Activated CD4-positive, CD25-positive, alpha-beta regulatory T cell treated with anti-CD3 and anti-CD28 coated beads, Interleukin-2, amount 50 U/mL, for 72 hours (primary cell): ENCODE data around the gene SCAF4.

Experiments
- DNase-seq: peaks from one replicate; pipeline ENCODE4 v3.0.0; 2021

The SCAF4 gene

DNA sequence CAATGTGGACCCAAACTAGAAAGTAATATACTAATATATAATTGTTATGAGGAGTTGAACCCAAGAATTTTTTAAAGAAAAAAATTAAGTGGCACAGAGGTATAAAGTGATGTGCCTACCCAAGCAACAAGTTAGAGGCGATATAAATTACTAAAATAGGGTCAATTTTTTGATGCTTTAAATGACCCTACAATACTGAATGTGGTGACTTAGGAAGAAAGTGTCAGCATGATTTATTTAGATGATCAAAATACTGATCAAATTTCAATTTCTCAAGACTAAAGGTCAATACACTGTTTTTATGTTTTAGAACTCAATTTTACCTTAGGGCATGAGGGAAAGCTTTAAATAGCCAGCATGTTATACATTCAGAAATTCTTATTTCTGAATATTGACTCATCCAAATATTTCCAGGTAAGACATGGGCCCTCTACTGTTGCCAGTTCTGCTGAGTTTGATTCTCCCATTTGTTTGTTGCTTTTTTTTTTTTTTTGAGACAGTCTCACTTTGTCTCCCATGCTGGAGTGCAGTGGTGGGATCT is 20.1 kb downstream of the SCAF4 start:
- no peak for DNase-seq

DNA sequence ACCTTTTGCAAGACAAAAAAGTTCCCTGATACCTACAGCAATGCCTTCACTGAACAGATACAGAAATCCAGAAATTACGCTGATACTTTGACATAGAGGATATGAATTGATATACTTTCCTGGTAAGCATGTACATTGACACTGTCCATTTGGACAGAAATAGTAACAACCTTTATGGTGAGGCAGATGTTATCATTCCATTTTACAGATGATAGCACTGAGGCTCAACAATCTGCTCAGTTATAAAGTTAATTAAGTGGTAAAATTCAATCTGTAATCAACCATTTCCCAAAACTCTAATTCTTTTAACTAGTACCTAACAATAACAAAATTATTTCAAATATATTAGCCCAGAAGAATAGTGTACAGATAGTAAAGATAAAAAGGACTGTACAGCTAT is 20.6 kb downstream of the SCAF4 start:
- no peak for DNase-seq

DNA sequence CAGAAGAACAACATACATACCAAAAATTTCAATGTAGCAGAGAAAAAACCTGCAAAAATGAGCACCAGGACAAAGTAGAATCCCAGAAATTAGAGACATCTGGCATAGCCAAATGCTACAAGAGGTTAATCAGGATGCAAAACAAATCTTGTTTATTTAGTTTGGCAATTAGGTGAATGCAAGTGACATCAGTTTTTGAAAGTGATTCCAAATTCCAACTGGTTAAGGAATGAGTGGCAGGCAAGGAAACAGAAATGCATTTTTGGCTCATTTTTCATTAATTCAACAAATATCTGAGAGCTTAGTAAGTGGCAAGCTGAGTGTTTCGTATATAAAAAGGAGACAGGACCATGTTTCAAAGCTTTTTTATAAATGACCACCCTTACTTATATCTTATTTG is 21.3 kb downstream of the SCAF4 start:
- DNase-seq = no peak

DNA sequence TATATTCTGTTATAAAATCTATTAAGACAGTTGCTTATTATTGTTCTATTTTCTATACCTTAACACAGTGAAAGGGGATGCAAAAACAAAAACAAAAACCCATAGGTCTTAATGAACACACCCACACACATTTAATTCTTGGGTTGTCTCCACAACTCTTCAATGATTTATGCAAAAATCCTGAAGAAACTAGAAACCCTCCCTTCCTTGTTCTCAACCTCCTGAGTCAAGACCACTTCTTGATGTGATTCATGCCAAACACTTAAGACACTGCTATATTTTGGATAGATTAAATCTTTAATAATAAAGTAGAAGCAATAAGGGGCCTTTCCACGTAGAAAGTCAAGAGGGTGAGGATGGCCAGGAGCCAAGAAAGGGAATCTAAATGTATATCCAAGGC is 23.4 kb downstream of the SCAF4 start:
- no peak for DNase-seq

DNA sequence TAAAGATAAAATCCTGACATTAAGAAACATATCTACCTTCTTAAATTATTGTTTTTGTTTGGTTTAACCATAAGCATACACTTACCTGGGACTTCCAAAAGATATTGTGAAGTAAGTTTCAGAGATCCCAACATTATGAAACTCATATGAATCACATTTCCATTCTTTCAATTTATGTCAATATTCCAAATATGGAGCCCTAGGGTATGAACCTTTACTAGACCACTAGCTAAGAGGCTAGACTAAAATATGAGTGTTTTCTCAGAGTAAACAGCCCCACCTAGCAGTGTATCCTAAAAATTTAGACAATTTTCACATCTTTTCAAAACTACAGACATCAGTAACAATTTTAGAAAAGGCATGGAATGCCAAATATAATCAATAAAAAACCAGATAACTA is 24.4 kb downstream of the SCAF4 start:
- DNase-seq = no peak

DNA sequence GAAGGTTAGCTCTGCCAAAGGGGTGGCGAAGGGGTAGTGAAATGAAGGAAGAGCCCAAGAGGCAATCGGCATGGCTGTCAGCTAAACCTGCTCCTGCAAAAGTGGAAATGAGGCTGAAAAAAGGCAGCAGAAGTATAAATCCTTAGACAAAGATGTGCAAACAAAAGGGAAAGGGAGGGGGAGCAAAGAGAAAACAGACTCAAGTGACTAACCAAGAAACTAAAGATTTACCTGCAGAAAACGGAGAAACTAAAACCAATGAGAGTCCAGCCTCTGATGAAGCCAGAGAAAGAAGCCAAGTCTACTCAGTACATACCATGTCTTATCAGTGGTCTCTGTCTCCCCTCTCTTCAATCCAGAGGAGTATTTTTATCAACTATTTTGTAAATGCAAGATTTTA is 25.4 kb downstream of the SCAF4 start:
- no peak for DNase-seq

DNA sequence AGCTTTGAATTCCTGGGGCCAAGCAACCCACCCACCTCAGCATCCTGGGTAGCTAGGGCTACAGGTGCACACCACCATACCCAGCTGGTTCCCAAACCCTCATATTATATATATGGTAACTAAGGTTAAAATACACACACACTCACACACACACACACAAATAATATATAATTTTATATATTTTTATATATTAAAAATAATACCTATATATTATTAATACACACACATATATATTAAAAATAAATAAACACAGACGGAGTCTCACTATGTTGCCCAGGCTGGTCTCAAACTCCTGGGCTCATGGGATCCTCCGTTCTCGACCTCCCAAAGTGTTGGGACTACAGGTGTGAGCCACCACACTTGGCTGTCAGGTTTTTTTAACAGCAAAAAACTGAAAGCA is 31.9 kb downstream of the SCAF4 start:
- DNase-seq = no peak

DNA sequence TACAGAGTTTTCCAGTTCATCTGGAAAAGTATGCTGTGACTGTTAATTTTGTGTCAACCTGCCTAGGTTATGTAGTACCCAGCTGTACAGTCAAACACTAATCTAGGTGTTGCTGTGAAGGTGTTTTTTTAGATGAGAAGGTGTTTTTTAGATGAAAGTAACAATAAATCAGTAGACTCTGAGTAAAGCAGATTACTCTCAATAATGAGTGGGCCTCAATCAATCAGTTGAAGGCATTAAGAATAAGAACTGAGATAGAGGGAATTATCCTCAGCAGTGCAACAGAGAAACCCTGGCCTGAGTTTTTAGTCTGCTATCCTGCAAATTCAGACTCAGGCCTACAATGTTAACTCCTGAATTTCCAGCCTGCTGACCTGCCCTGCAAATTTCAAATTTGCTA is 33.5 kb downstream of the SCAF4 start:
- DNase-seq = no peak

DNA sequence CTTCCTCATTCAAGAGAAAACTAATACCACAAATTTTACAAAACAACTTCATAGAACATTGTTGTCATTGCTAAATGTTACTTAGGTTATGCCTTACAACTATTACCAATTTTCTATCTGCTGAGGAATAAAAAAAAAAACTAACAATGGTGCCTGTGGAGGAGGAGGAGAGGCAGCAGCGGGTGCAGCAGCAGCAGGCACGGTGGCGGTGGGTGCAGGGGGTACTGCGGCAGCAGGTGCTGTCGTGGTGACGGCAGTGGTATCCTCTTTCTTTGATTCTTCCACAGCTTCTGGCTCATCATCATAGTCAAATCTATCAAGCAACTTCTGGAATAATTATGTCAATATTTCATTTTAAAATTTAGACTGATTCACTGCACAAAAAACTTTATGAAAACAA is 35.5 kb downstream of the SCAF4 start:
- no peak for DNase-seq

DNA sequence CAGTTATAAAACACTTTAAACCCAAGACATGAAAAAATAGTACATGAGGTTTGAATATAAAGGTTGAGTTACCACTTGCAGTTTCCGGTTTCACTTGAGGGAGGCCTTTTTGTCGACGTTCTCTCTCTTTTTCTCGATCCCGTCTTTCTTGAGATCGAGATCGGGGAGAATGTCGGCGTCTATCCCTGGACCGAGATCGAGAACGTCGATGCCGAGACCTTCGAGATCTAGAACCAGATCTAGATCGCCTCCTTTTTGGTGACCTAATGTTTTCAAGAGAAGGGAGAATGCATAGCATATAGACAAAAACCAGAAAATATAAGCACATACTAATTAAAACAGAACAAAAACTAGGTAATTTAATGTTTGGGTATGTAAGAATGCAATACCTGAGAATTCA is 38.7 kb downstream of the SCAF4 start:
- DNase-seq = no peak

DNA sequence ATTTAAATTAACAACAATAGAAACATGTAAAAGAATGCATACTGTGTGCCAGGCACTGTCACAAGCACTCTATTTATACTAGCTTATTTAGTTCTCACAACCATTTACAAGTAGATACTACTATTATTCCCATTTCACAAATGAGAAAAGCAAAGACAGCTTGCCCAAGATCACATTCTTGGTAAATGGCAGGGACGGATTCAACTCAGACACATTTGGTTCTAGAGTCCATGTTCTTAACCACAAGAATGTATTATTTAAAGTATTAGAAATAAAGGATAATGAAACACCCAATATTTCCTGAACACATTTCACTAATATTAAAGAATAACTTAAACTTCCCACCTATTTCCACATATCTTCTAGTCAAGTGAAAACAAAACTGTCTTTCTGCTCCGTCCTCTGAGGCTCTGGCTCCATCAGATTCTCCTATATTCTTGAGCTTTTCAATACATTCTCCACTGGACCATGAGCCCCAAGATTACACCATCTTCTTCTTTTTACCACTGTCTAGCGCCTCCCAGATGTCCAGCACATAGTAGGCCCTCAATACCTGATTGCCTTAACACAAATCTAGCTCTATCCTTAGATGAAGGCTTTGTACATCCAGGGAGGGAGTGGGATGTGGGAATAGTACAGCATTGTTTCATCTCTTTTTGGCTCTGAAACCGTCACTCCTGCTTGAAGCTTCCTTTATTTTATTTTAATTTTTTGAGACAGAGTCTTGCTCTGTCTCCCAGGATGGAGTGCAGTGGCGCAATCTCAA is 43.1 kb downstream of the SCAF4 start:
- DNase-seq = no peak

DNA sequence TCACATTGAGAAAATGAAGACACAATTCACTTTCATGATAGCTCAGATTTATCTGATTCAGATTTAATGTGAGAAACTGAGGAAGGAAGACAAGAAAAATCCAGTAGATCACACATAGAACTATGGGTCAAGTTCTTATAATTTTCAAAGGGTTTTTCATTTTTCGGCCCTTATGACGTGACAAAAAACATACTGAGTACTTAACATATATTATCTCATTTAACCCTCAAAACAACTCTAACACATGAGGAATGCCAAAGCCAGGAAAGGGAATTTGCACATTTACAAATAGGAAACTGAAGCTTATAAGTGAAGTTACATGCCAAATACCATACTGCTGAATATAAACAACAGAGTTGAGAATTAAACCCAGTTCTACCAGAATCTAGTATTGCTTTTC is 44.8 kb downstream of the SCAF4 start:
- no peak for DNase-seq

DNA sequence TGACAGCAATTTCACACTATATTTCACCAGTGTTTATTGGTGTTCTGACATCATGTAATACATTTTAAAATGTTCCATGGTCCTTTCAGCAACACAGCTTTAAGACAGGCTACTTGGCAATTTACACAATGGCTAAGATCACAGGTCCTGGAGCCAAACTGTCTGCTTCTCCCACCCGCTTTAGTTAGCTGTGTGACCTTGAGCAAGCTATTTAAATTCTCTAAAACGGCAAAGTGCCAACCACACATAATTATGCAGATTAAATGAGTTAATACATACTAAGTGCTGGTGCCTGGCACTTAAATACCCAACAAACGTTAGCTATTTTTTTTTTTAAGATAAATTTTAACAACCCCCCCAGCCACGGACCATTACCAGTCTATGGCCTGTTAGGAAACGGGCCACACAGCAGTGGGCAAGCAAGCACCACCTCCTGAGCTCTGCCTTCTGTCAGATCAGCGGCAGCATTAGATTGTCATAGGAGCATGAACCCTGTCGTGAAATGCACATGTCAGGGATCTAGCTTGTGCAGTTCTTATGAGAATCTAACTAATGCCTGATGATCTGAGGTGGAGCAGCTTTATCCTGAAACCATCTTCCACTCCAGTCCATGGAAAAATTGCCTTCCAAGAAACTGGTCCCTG is 45.5 kb downstream of the SCAF4 start:
- DNase-seq = no peak

DNA sequence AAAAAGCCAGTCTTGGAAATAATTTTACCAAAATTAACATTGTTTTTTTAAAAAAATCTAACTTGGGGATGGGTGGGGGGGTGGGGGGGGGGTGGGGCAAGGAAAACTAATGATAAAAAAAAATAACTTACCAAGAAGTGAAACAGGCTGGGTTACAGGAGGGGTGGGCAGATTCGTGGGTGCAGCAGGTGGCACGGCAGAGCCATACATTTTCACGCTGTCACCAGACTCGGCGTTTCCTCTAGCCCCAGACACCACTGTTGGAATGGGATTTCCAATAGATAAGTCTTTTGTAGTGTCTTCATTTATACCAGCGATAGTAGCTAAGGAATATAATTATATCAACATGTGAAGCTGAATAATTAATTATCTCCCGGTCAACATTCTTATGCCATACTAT is 47.0 kb downstream of the SCAF4 start:
- no peak for DNase-seq

DNA sequence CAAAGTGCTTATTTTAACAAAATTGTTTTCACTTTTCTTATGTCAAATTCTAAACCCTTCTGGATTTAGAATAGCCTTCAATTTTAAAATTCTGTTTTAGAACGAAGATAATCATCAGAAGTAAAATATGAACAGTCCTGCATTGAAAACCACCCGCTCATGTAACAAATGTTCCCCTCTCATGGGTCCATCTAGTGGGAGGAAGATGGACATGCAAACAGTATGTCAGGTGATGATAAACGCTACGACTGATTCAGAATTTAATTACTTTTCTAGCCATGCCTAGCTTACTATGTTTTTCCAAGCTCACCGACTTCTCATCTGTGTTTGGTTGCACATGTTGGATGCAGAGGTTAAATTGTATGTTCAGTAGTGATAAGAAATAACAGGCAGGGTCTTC is 48.9 kb downstream of the SCAF4 start:
- no peak for DNase-seq

DNA sequence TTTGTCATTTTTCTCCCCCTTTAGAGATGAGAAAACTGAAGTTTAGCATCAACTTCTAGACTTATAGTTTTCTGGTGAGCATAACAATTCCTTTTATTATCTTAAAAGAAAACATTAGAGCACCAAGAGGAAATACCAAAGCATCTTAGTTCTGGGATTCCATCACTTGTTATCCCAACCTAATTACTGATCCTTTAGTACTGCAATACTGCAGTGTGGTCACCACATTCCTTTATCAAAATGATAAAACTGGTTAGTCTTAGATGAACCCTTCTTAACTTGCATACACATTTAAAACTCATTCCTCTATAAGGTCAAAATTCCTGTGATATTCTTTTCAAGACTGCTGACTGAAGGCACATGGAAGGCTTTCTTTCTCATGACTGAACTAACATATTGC is 49.3 kb downstream of the SCAF4 start:
- no peak for DNase-seq

DNA sequence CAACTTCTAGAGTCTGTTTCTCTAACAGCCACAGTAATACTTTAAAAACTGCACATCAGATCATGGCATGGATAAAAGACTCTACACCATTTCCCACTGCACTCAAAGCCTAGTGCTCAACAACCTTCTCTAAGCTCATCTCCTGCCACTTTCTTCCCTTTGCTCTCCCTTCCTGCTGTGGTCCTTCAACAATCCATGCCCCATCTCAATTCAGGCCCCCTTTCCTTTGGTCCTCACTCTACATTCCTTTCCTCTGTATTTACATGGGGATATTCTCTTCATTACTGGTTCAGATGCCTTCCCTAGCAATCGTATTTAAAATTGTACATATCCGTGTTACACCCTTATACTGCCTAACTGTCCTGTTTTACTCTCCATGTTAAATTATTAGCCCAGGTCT is 53.4 kb downstream of the SCAF4 start:
- no peak for DNase-seq

DNA sequence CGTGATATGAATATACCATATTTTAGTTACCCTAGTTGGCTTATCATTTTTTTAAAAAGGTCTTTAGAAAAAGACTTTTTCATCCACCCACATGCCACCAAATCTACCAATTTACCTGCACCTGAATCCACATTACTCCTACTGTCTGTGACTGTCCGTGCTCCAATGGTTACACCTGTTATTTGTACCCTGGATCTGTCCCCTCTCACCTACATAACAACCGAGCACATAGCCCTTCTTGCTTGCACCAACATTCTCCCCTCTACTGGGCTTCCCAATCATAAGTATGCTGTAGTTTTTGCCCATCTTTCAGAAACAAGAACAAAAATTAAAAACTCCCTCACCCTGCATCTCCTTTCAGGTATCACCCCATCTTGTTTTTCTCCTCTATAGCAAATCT is 54.9 kb downstream of the SCAF4 start:
- DNase-seq = no peak

DNA sequence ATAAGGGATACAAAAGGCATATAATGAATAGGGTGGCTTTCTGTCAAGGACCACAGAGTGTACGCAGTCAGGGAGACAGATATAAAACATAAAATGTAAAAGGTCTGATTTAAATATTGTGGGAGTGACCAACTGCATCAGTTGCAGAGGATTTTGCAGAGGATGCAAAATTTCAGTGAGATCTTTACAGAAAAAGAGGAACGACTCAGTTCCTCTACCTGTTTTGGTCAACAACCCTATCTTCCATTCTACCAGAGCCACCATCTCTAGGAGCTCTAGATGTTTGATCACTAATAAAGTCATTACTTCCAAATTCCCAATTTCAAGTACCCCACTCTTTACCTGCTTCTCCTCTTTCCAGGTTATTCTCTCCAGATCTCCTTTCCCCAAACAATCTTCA is 56.0 kb downstream of the SCAF4 start:
- no peak for DNase-seq

DNA sequence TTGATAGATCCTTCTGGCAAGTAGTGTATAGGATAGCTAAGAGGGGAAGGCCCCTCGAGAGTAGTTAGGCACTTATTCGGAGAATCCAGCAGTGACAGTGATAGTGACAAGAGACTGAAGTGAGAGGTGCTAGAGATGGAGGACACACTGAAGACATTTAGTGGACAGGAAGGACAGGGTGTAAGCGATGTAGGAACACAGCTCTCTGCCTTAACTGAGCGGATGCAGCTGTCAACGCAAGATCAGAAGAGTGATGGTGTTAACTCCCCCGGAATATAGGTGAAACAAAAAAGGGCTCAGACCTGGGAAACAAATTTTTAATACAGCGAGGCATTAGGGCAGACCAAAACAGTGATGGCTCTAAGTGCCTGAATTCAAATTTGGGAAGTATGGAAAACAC is 56.6 kb downstream of the SCAF4 start:
- DNase-seq = no peak

DNA sequence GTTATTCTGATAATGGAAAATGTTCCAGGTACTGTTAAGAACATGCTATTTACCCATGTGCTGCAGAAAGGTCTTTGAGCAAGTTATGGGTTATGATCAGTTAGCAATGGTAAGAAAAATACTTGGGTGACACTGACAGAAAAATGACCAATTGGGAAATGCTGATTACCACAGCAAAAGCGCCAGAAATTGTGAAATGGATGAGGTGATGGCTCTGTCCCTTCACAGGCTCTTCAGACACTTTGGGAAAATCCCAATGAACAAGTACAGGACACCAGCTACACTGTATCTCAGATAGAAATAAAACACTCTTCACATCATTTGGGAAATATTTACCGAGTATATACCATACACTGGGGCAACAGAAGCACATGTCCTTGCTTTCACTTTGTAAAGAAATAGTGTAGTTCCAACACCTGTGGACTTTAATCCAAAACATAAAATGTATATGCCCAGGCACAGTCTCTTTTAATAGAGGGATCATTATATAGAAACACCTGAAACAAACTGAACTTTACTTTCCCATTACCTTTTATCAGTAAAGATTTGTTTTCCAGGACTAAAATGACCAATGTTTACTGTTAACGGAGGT is 58.5 kb downstream of the SCAF4 start:
- DNase-seq = no peak

DNA sequence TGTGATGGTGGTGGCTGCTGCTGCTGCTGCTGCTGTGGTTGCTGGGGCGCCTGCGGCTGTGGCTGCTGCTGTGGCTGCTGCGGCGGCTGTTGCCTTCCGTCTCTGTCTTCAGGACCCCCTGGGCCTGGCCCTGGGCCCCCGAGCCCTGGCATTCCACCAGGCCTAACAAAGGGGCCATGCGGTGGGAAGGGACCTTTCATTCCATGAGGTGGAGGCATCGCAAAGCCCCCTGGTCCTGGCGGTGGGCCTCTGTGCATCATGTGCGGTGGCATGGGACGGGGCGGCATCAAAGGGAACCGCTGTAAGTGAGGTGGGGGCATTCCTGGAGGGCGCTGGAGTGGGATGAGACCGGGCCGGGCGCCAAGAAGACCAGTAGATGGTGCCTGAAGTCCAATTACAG is 60.0 kb downstream of the SCAF4 start:
- DNase-seq = no peak

DNA sequence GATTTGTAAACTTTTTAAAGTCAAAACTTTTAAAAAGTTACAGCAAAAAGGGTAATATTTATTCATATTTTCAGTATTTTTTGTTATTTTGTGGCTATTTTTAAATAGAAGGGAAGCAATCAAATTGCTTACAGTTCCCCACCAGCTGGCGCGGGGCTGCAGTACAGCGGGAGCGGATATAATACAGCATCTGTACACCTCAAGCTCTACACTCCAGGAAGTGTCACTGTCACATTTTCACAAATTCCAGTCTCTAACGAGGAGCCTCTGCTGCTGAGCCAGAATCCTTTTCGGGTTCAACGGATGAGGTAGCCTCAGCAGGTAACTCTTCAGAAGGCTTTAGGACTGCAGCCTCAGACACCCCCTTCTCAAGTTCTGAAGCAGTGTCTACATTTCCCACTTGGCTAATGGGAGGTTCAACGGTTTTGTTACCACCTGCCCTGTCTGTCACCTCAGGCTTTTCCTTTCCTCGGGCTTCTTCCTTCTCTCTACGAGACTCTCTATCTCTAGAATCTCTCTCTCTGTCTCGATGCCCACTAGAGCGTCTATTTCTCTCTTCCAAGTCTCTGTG is 60.7 kb downstream of the SCAF4 start:
- DNase-seq = no peak

DNA sequence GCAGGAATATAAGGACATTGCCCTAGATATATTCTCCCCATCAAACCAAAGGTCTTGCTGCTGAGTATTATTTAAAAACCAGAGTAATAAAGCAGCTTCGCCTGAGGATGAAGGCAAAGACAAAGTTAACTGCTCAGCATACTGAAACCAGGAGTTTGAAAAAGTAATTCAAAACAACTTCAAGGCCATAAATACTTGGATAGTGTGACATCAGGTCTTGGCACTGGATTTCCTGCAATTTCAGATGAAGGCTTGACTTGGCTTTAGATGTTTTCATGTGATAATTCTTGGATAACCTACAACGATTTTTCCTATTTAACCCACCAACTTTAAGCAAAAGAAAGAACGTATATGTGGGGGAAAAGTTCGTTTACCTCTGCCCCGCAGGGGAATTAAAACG is 61.8 kb downstream of the SCAF4 start:
- no peak for DNase-seq
